ENCODE measurements around the gene ALLC. TPM values are rescaled to one million over a fixed set of nuclear protein-coding genes. Genes with fewer than 3 reads are reported as not detected.
"Not testable (repeated sequence)": the region's sequence is repeated elsewhere in the genome, so short reads cannot be mapped to it uniquely, and the experiment has no call there.

The ALLC gene
- not detected for total RNA-seq
- polyA plus RNA-seq, result not detected
- not detected for total RNA-seq

- H3K4me1 Mint-ChIP-seq, result peaks cover 0 to 9% (median 0%) of the 10 kb centered on the region in 7 donors
- CTCF ChIA-PET, result no interaction called here
- POLR2A ChIA-PET, result no interaction called here
Observed at GRCh38 chr2:3657881-3658280, at the start of gene ALLC. Gene ALLC, plus strand, starts transcription at chr2:3658200. Its CDS starts 12,958 bp downstream, at chr2:3671158.

GRCh38 chr2:3608373-3609278 is 49.4 kb upstream of the ALLC start:
- H3K27ac ChIP-seq (ENCODE audit: low read depth, low read length), result peak overlapping the region; percentile 21
- peaks cover 0 to 7% (median 0%) of the 10 kb centered on the region in 5 donors for H3K36me3 Mint-ChIP-seq
- peak overlapping the region in 3 of 10 donors; percentile 44 to 74 (median 53) for H3K4me3 Mint-ChIP-seq
- intact Hi-C loops (cut with micrococcal nuclease), result loop anchor here in 1 of 2 donors (1.0 kb wide), 1 partner anchor 33 kb away; the partner anchor contains the start of gene RPS7
- no peaks in the 10 kb centered on the region for H3K27me3 ChIP-seq (ENCODE audit: control insufficient read depth in 2 of 2, insufficient read depth in 2 of 2, low read length in 2 of 2)
- no peak for ATAC-seq
- peaks cover 0 to 6% of the 10 kb centered on the region in 2 donors for H3K4me1 ChIP-seq (ENCODE audit: control insufficient read depth in 2 of 2, insufficient read depth in 2 of 2, low read length in 2 of 2)
- H3K4me3 ChIP-seq (ENCODE audit: low read length), result no peak overlapping the region
- peaks cover 0 to 4% (median 0%) of the 10 kb centered on the region in 5 donors for H3K27me3 Mint-ChIP-seq
- CTCF ChIA-PET, result interaction anchor here (0.6 to 0.7 kb wide), 3 partner anchors 16 to 188 kb away, joined by 3 to 5 read pairs (median 5); no protein-coding TSS in a partner anchor
- POLR2A ChIA-PET, result interaction anchor here (2.0 kb wide), 1 partner anchor 44 kb away, joined by 12 read pairs; no protein-coding TSS in a partner anchor
- DNase-seq, result peak in 1 of 9 donors; percentile 8
- peaks cover 0 to 8% (median 1%) of the 10 kb centered on the region in 11 donors for H3K9me3 Mint-ChIP-seq
- peaks cover 0 to 47% (median 4%) of the 10 kb centered on the region in 7 donors for H3K4me1 Mint-ChIP-seq
- peak overlapping the region in 5 of 9 donors; percentile 40 to 88 (median 75) for H3K27ac Mint-ChIP-seq
- H3K9me3 ChIP-seq (ENCODE audit: control insufficient read depth in 2 of 3, low read length in 3 of 3), result no peaks in the 10 kb centered on the region
- H3K36me3 ChIP-seq (ENCODE audit: control insufficient read depth in 2 of 3, insufficient read depth in 3 of 3, low read length in 3 of 3), result no peaks in the 10 kb centered on the region

More at GRCh38 chr2:3657881-3658280, at the start of gene ALLC:
- ATAC-seq (no peak), DNase-seq (no peak)
- H3K36me3 ChIP-seq (ENCODE audit: control insufficient read depth in 2 of 3, insufficient read depth in 3 of 3, low read length in 3 of 3), result no peaks in the 10 kb centered on the region
- no peaks in the 10 kb centered on the region for H3K9me3 ChIP-seq (ENCODE audit: control insufficient read depth in 2 of 3, low read length in 3 of 3)
- no peaks in the 10 kb centered on the region for H3K27me3 ChIP-seq (ENCODE audit: control insufficient read depth in 2 of 2, insufficient read depth in 2 of 2, low read length in 2 of 2)
- no peaks in the 10 kb centered on the region for H3K4me1 ChIP-seq (ENCODE audit: control insufficient read depth in 2 of 2, insufficient read depth in 2 of 2, low read length in 2 of 2)
- H3K4me3 ChIP-seq (ENCODE audit: low read length), result no peak within 1 kb of the TSS
- H3K4me3 Mint-ChIP-seq, result no peak within 1 kb of the TSS
- H3K9me3 Mint-ChIP-seq, result no peaks in the 10 kb centered on the region
- intact Hi-C loops (cut with micrococcal nuclease), result no loop called here
- H3K27ac Mint-ChIP-seq, result peak within 1 kb of the TSS in 1 of 9 donors; percentile 70
- no peaks in the 10 kb centered on the region for H3K27me3 Mint-ChIP-seq
- no peaks in the 10 kb centered on the region for H3K36me3 Mint-ChIP-seq
- H3K27ac ChIP-seq (ENCODE audit: low read depth, low read length), result no peak within 1 kb of the TSS

GRCh38 chr2:3609279-3609673 is 48.7 kb upstream of the ALLC start:
- Mint-ChIP-seq H3K27ac (peak overlapping the region in 6 of 9 donors; percentile 40 to 88 (median 70)), H3K4me3 (peak overlapping the region in 5 of 10 donors; percentile 16 to 74 (median 53)), H3K4me1 (peaks cover 0 to 47% (median 4%) of the 10 kb centered on the region in 7 donors)
- H3K27ac ChIP-seq (ENCODE audit: low read depth, low read length), result peak overlapping the region; percentile 21
- intact Hi-C loops (cut with micrococcal nuclease), result loop anchor here in 1 of 2 donors (1.0 kb wide), 1 partner anchor 34 kb away; the partner anchor contains the start of gene RPS7
- DNase-seq, result peak in 5 of 9 donors; percentile 12 to 66 (median 47)
- ATAC-seq; H3K36me3 Mint-ChIP-seq; H3K27me3 Mint-ChIP-seq; H3K36me3 ChIP-seq (ENCODE audit: control insufficient read depth in 2 of 3, insufficient read depth in 3 of 3, low read length in 3 of 3); H3K27me3 ChIP-seq (ENCODE audit: control insufficient read depth in 2 of 2, insufficient read depth in 2 of 2, low read length in 2 of 2); H3K4me3 ChIP-seq (ENCODE audit: low read length); H3K9me3 ChIP-seq (ENCODE audit: control insufficient read depth in 2 of 3, low read length in 3 of 3); H3K4me1 ChIP-seq (ENCODE audit: control insufficient read depth in 2 of 2, insufficient read depth in 2 of 2, low read length in 2 of 2); H3K9me3 Mint-ChIP-seq: not testable (repeated sequence)
- CTCF ChIA-PET, result interaction anchor here (0.6 to 0.7 kb wide), 3 partner anchors 17 to 189 kb away, joined by 3 to 5 read pairs (median 5); no protein-coding TSS in a partner anchor
- POLR2A ChIA-PET, result interaction anchor here (2.0 kb wide), 1 partner anchor 43 kb away, joined by 12 read pairs; no protein-coding TSS in a partner anchor

GRCh38 chr2:3610415-3610814 is 47.6 kb upstream of the ALLC start:
- Histone ChIP-seq H3K4me1 (ENCODE audit: control insufficient read depth in 2 of 2, insufficient read depth in 2 of 2, low read length in 2 of 2) (peaks cover 0 to 6% of the 10 kb centered on the region in 2 donors), H3K4me3 (ENCODE audit: low read length) (no peak overlapping the region), H3K27me3 (ENCODE audit: control insufficient read depth in 2 of 2, insufficient read depth in 2 of 2, low read length in 2 of 2) (no peaks in the 10 kb centered on the region), H3K9me3 (ENCODE audit: control insufficient read depth in 2 of 3, low read length in 3 of 3) (no peaks in the 10 kb centered on the region), H3K27ac (ENCODE audit: low read depth, low read length) (no peak overlapping the region), H3K36me3 (ENCODE audit: control insufficient read depth in 2 of 3, insufficient read depth in 3 of 3, low read length in 3 of 3) (no peaks in the 10 kb centered on the region)
- Mint-ChIP-seq H3K4me1 (peaks cover 0 to 42% (median 4%) of the 10 kb centered on the region in 7 donors), H3K9me3 (peaks cover 0 to 20% (median 2%) of the 10 kb centered on the region in 11 donors), H3K4me3 (no peak overlapping the region), H3K36me3 (peaks cover 0 to 8% (median 0%) of the 10 kb centered on the region in 5 donors), H3K27ac (peak overlapping the region in 3 of 9 donors; percentile 36 to 76 (median 40)), H3K27me3 (peaks cover 0 to 4% (median 0%) of the 10 kb centered on the region in 5 donors)
- ChIA-PET POLR2A (interaction anchor here (2.0 kb wide), 1 partner anchor 42 kb away, joined by 12 read pairs; no protein-coding TSS in a partner anchor), CTCF (no interaction called here)
- DNase-seq (no peak), ATAC-seq (no peak)
- intact Hi-C loops (cut with micrococcal nuclease), result no loop called here

- Mint-ChIP-seq H3K36me3 (peaks cover 0 to 8% (median 0%) of the 10 kb centered on the region in 5 donors), H3K27ac (peak overlapping the region in 1 of 9 donors; percentile 60), H3K27me3 (peaks cover 0 to 4% (median 0%) of the 10 kb centered on the region in 5 donors), H3K9me3 (peaks cover 0 to 21% (median 2%) of the 10 kb centered on the region in 11 donors), H3K4me3 (peak overlapping the region in 1 of 10 donors; percentile 57), H3K4me1 (peaks cover 0 to 37% (median 4%) of the 10 kb centered on the region in 7 donors)
- DNase-seq (no peak), ATAC-seq (no peak)
- Histone ChIP-seq H3K27me3 (ENCODE audit: control insufficient read depth in 2 of 2, insufficient read depth in 2 of 2, low read length in 2 of 2) (no peaks in the 10 kb centered on the region), H3K36me3 (ENCODE audit: control insufficient read depth in 2 of 3, insufficient read depth in 3 of 3, low read length in 3 of 3) (no peaks in the 10 kb centered on the region), H3K27ac (ENCODE audit: low read depth, low read length) (no peak overlapping the region), H3K9me3 (ENCODE audit: control insufficient read depth in 2 of 3, low read length in 3 of 3) (no peaks in the 10 kb centered on the region), H3K4me3 (ENCODE audit: low read length) (no peak overlapping the region), H3K4me1 (ENCODE audit: control insufficient read depth in 2 of 2, insufficient read depth in 2 of 2, low read length in 2 of 2) (peaks cover 0 to 6% of the 10 kb centered on the region in 2 donors)
- intact Hi-C loops (cut with micrococcal nuclease), result no loop called here
- CTCF ChIA-PET, result no interaction called here
- POLR2A ChIA-PET, result no interaction called here
Observed at GRCh38 chr2:3610881-3611505, 47.0 kb upstream of the ALLC start.

- Histone ChIP-seq H3K4me1 (ENCODE audit: control insufficient read depth in 2 of 2, insufficient read depth in 2 of 2, low read length in 2 of 2) (peaks cover 0 to 6% of the 10 kb centered on the region in 2 donors), H3K36me3 (ENCODE audit: control insufficient read depth in 2 of 3, insufficient read depth in 3 of 3, low read length in 3 of 3) (no peaks in the 10 kb centered on the region), H3K27ac (ENCODE audit: low read depth, low read length) (no peak overlapping the region), H3K9me3 (ENCODE audit: control insufficient read depth in 2 of 3, low read length in 3 of 3) (no peaks in the 10 kb centered on the region), H3K27me3 (ENCODE audit: control insufficient read depth in 2 of 2, insufficient read depth in 2 of 2, low read length in 2 of 2) (no peaks in the 10 kb centered on the region), H3K4me3 (ENCODE audit: low read length) (no peak overlapping the region)
- H3K4me3 Mint-ChIP-seq, result peak overlapping the region in 1 of 10 donors; percentile 57
- ChIA-PET POLR2A (no interaction called here), CTCF (no interaction called here)
- H3K4me1 Mint-ChIP-seq, result peaks cover 0 to 37% (median 4%) of the 10 kb centered on the region in 7 donors
- intact Hi-C loops (cut with micrococcal nuclease), result no loop called here
- H3K27ac Mint-ChIP-seq, result peak overlapping the region in 1 of 9 donors; percentile 60
- peaks cover 0 to 23% (median 5%) of the 10 kb centered on the region in 11 donors for H3K9me3 Mint-ChIP-seq
- peaks cover 0 to 8% (median 0%) of the 10 kb centered on the region in 5 donors for H3K36me3 Mint-ChIP-seq
- ATAC-seq (no peak), DNase-seq (no peak)
- peaks cover 0 to 4% (median 0%) of the 10 kb centered on the region in 5 donors for H3K27me3 Mint-ChIP-seq
Observed at GRCh38 chr2:3611589-3611988, 46.4 kb upstream of the ALLC start.

Measured in naive thymus-derived CD4-positive, alpha-beta T cell (primary cell).